Measurements from ENCODE around the gene MYO1G. TPM values are rescaled to one million over a fixed set of nuclear protein-coding genes. Genes with fewer than 3 reads are reported as not detected.

MYO1G gene
- total and polyA plus RNA-seq, 8 donors = 1.7 to 16.7 (median 3.3) TPM

DNA sequence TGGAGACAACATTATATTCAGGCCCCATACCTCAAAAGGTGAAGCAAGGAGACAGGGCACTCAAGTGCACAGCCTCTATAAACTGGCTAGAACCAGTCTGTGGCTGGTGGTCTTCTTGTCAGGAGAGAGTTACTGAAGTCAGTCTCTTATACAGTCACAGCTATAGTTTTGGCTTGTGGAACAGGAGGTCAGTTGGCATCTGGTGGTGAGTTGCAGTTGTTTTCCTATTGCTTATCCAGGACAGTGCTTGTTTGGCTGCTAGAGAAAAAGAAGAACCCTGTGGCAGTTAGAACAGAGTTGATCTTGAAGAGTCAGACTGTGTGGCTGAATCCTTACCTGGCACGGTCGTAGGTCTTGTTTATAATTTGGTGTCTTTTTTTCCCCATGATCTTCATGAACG lies 38.4 kb upstream of the MYO1G start:
- DNase-seq = no peak
- no peak for TF ChIP-seq POLR2A (IDR thresholded peaks at IDR 0.05)
- TF ChIP-seq, protein P1, sequence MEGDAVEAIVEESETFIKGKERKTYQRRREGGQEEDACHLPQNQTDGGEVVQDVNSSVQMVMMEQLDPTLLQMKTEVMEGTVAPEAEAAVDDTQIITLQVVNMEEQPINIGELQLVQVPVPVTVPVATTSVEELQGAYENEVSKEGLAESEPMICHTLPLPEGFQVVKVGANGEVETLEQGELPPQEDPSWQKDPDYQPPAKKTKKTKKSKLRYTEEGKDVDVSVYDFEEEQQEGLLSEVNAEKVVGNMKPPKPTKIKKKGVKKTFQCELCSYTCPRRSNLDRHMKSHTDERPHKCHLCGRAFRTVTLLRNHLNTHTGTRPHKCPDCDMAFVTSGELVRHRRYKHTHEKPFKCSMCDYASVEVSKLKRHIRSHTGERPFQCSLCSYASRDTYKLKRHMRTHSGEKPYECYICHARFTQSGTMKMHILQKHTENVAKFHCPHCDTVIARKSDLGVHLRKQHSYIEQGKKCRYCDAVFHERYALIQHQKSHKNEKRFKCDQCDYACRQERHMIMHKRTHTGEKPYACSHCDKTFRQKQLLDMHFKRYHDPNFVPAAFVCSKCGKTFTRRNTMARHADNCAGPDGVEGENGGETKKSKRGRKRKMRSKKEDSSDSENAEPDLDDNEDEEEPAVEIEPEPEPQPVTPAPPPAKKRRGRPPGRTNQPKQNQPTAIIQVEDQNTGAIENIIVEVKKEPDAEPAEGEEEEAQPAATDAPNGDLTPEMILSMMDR (IDR thresholded peaks at IDR 0.05) = no peak
- TF ChIP-seq EP300 (IDR thresholded peaks at IDR 0.05) = no peak
- no peak for TF ChIP-seq POLR2AphosphoS5 (IDR thresholded peaks at IDR 0.05)
- Histone ChIP-seq H3K9me3 (no peaks in the 10 kb centered on the region), H3K36me3 (peaks cover 0 to 12% (median 5%) of the 10 kb centered on the region in 4 donors), H3K4me3 (no peak overlapping the region), H3K4me1 (peaks cover 0 to 8% (median 0%) of the 10 kb centered on the region in 4 donors), H3K27me3 (no peaks in the 10 kb centered on the region), H3K27ac (no peak overlapping the region)
- intact Hi-C loops (cut with DNase I; ENCODE audit: low total_unique reads) = no loop called here
- 64 to 89% (median 64%) methylated on average over 3 of the region's 3 CpGs for WGBS, 5 donors

- intact Hi-C loops (cut with DNase I; ENCODE audit: low total_unique reads) = no loop called here
- no peak for TF ChIP-seq POLR2AphosphoS5 (IDR thresholded peaks at IDR 0.05)
- Histone ChIP-seq H3K9me3 (no peaks in the 10 kb centered on the region), H3K4me3 (no peak overlapping the region), H3K4me1 (no peaks in the 10 kb centered on the region), H3K27ac (no peak overlapping the region), H3K27me3 (no peaks in the 10 kb centered on the region), H3K36me3 (peaks cover 0 to 19% (median 8%) of the 10 kb centered on the region in 4 donors)
- 82 to 100% (median 86%) methylated on average over 1 of the region's 1 CpG for WGBS, 5 donors
- no peak for DNase-seq
These were observed 36.5 kb upstream of the MYO1G start for GRCh38 chr7:45015313-45015712.

DNA sequence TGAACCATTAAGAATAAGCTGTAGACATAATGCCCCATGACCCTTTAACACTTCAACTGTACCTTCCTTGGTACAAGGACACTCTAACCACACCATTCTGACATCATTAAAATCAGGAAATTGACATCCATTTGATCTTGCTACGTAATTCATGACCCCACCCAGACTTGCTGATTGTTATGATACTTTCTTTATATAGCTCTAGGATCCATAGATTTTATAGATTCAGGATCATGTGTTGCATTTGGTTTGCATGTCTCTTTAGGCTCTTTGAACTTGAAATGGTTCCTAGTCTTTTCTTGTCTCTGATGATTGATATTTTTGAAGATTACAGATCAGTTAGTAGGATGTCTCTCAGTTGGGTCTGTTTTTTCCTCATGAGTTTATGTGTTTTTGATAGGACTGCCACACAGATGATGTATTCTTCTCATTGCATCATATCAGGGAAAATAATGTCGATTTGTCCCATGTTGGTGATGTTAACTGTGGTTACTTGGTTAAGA lies 34.7 kb upstream of the MYO1G start:
- no peaks in the 10 kb centered on the region for H3K4me1 ChIP-seq
- no peak overlapping the region for H3K4me3 ChIP-seq
- DNase-seq = no peak
- peaks cover 0 to 12% (median 6%) of the 10 kb centered on the region in 4 donors for H3K36me3 ChIP-seq
- WGBS, 5 donors = 68 to 89% (median 85%) methylated on average over 2 of the region's 2 CpGs
- H3K9me3 ChIP-seq = no peaks in the 10 kb centered on the region
- intact Hi-C loops (cut with DNase I; ENCODE audit: low total_unique reads) = no loop called here
- H3K27me3 ChIP-seq = no peaks in the 10 kb centered on the region
- TF ChIP-seq POLR2AphosphoS5 (IDR thresholded peaks at IDR 0.05) (no peak), POLR2A (IDR thresholded peaks at IDR 0.05) (no peak), EP300 (IDR thresholded peaks at IDR 0.05) (no peak)
- TF ChIP-seq, protein P1 (IDR thresholded peaks at IDR 0.05) = no peak
- H3K27ac ChIP-seq = no peak overlapping the region

DNA sequence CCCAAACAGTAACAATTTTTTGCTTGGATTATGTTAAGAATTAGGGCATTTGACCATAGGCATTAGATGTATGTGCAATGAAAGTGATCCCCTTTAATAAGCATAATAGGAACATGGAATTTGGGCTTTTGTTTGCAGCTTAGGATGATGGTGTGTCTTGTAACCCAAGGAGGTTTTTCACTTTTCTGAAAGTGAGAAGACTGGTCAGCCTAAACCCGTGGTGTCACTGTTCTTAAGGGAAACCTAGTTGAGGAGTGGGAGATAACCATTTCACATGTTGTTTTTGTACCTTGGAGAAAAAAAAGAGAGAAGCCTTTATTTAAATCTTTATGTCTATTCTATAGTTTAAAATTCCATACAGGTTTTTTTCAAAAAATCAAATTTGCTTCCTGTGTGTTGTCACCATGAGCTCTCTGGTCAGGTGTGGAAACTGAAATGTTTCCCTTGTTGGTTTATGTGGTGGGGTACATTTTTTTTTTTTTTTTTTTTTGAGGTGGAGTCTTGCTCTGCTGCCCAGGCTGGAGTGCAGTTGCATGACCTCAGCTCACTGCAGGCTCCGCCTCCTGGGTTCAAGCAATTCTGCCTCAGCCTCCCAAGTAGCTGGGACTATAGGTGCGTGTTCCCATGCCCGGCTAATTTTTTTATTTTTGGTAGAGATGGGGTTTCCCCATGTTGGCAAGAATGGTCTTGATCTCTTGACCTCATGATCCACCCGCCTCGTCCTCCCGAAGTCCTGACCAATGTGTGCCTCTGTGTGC lies 28.9 kb upstream of the MYO1G start:
- intact Hi-C loops (cut with DNase I; ENCODE audit: low total_unique reads) = no loop called here
- Histone ChIP-seq H3K4me3 (no peak overlapping the region), H3K4me1 (peaks cover 0 to 9% (median 0%) of the 10 kb centered on the region in 4 donors), H3K36me3 (peaks cover 0 to 12% (median 5%) of the 10 kb centered on the region in 4 donors), H3K27me3 (no peaks in the 10 kb centered on the region), H3K27ac (no peak overlapping the region), H3K9me3 (no peaks in the 10 kb centered on the region)
- DNase-seq = no peak
- TF ChIP-seq, protein P1 (IDR thresholded peaks at IDR 0.05) = no peak
- no peak for TF ChIP-seq POLR2A (IDR thresholded peaks at IDR 0.05)
- TF ChIP-seq EP300 (IDR thresholded peaks at IDR 0.05) = no peak
- TF ChIP-seq POLR2AphosphoS5 (IDR thresholded peaks at IDR 0.05) = no peak
- 93 to 100% (median 96%) methylated on average over 7 of the region's 7 CpGs for WGBS, 5 donors

- intact Hi-C loops (cut with DNase I; ENCODE audit: low total_unique reads) = no loop called here
- no peak for TF ChIP-seq EP300 (IDR thresholded peaks at IDR 0.05)
- TF ChIP-seq, protein P1 (IDR thresholded peaks at IDR 0.05) = no peak
- TF ChIP-seq POLR2A (IDR thresholded peaks at IDR 0.05) = no peak
- no peak for TF ChIP-seq POLR2AphosphoS5 (IDR thresholded peaks at IDR 0.05)
These were observed 28.3 kb upstream of the MYO1G start for GRCh38 chr7:45007106-45007505.

More at GRCh38 chr7:45007106-45007505, 28.3 kb upstream of the MYO1G start:
- H3K4me1 ChIP-seq = peaks cover 0 to 15% (median 4%) of the 10 kb centered on the region in 4 donors
- no peak for DNase-seq
- H3K4me3 ChIP-seq = no peak overlapping the region
- no peak overlapping the region for H3K27ac ChIP-seq
- H3K36me3 ChIP-seq = peaks cover 0 to 8% (median 2%) of the 10 kb centered on the region in 4 donors
- no peaks in the 10 kb centered on the region for H3K9me3 ChIP-seq
- H3K27me3 ChIP-seq = no peaks in the 10 kb centered on the region
- 88 to 96% (median 91%) methylated on average over 7 of the region's 7 CpGs for WGBS, 5 donors
